SK-N-SH treated with all-trans-retinoic acid at 6 μM for 48 hours (cell line): ENCODE results near the gene MYH14.

ENCODE experiments used
- CSDC2 ChIP-seq: fragments of 250-450 bp; sonication (Bioruptor Pico); IDR thresholded peaks from 2 replicates; pipeline ENCODE4 v1.5.0; 2020; ENCODE audit warnings: mild to moderate bottlenecking, moderate library complexity
- CSRNP3 ChIP-seq: fragments of 250-450 bp; sonication (Bioruptor Pico); IDR thresholded peaks from 2 replicates; pipeline ENCODE4 v1.5.1; 2021; ENCODE audit warnings: mild to moderate bottlenecking, moderate library complexity
- ESRRG ChIP-seq: fragments of 250-450 bp; sonication (Bioruptor Pico); IDR thresholded peaks from 2 replicates; pipeline ENCODE4 v1.6.1; 2021; ENCODE audit warnings: mild to moderate bottlenecking
- OSR1 ChIP-seq: fragments of 250-450 bp; sonication (Bioruptor Pico); IDR thresholded peaks from 2 replicates; pipeline ENCODE4 v1.8.0; 2022; ENCODE audit warnings: moderate library complexity, mild to moderate bottlenecking, inconsistent platforms
- PATZ1 ChIP-seq: fragments of 250-450 bp; sonication (Bioruptor Pico); IDR thresholded peaks from 2 replicates; pipeline ENCODE4 v1.8.0; 2020; ENCODE audit warnings: mild to moderate bottlenecking, moderate library complexity, borderline replicate concordance
- POU6F1 ChIP-seq: fragments of 250-450 bp; sonication (Bioruptor Pico); IDR thresholded peaks from 2 replicates; pipeline ENCODE4 v1.8.0; 2021; ENCODE audit warnings: low read depth, mild to moderate bottlenecking, moderate library complexity, borderline replicate concordance
- PPARA ChIP-seq: fragments of 250-450 bp; sonication (Bioruptor Pico); IDR thresholded peaks from 2 replicates; pipeline ENCODE4 v1.5.0; 2020; ENCODE audit warnings: mild to moderate bottlenecking, borderline replicate concordance
- RARB ChIP-seq: fragments of 250-450 bp; sonication (Bioruptor Pico); IDR thresholded peaks from 2 replicates; pipeline ENCODE4 v1.8.0; 2021; ENCODE audit warnings: mild to moderate bottlenecking, moderate library complexity
- TSHZ2 ChIP-seq: fragments of 250-450 bp; sonication (Bioruptor Pico); IDR thresholded peaks from 2 replicates; pipeline ENCODE4 v1.5.0; 2020; ENCODE audit warnings: mild to moderate bottlenecking, moderate library complexity
- ZFP3 ChIP-seq: fragments of 250-450 bp; sonication (Bioruptor Pico); IDR thresholded peaks from 2 replicates; pipeline ENCODE4 v1.5.0; 2020; ENCODE audit warnings: mild to moderate bottlenecking, moderate library complexity
- ZNF70 ChIP-seq: fragments of 450-650 bp; formaldehyde crosslinking; IDR thresholded peaks from 2 replicates; pipeline ENCODE4 v1.5.0; 2020; ENCODE audit warnings: mild to moderate bottlenecking, moderate library complexity
- ZNF8 ChIP-seq: fragments of 450-650 bp; formaldehyde crosslinking; IDR thresholded peaks from 2 replicates; pipeline ENCODE4 v1.5.0; 2020; ENCODE audit warnings: mild to moderate bottlenecking, moderate library complexity

GRCh38 chr19:50238043-50238442 is 34.6 kb downstream of the MYH14 start:
- TF ChIP-seq PATZ1, result no peak
- no peak for TF ChIP-seq CSRNP3
- TF ChIP-seq RARB (CRISPR knock-in tag), result no peak
- TF ChIP-seq CSDC2 (CRISPR knock-in tag), result no peak
- TF ChIP-seq ESRRG (CRISPR knock-in tag), result no peak
- TF ChIP-seq ZNF70 (CRISPR knock-in tag), result no peak
- TF ChIP-seq POU6F1 (CRISPR knock-in tag), result no peak
- TF ChIP-seq ZFP3 (CRISPR knock-in tag), result no peak
- TF ChIP-seq OSR1 (CRISPR knock-in tag), result no peak
- no peak for TF ChIP-seq PPARA (CRISPR knock-in tag)
- TF ChIP-seq ZNF8 (CRISPR knock-in tag), result no peak
- TF ChIP-seq TSHZ2, result no peak
